Endothelial cell of umbilical vein (primary cell): Measurements from ENCODE around the gene CHST12. TPM values are rescaled to one million over a fixed set of nuclear protein-coding genes. Genes with fewer than 3 reads are reported as not detected.

Source experiments
- BruUV-seq: library from RNA; stranded (reverse); fragments of 400-500 nt; replicated peaks from 2 replicates; lab custom pipeline; 2021; lab: Mats Ljungman, UMichigan
- CTCF ChIA-PET: fragments of 300-600, 350-600 bp; sonication (Branson Sonifier 250); formaldehyde crosslinking; loops from one replicate; lab custom pipeline; 2021; ENCODE audit warnings: antibody characterized with exemption, inconsistent platforms; lab: Charles Lee
- POLR2A ChIA-PET: fragments of 300-600, 350-600 bp; sonication (Branson Sonifier 250); formaldehyde crosslinking; loops from one replicate; lab custom pipeline; 2021; ENCODE audit warnings: antibody characterized with exemption, inconsistent platforms; lab: Charles Lee
- DNase-seq: peaks from one replicate; pipeline ENCODE4 v3.0.0-alpha.2; 2011; ENCODE audit warnings: low read depth, low spot score
- FAIRE-seq: peaks from 2 replicates; lab custom pipeline; 2011; peaks lifted over from hg19 to GRCh38; lab: Jason Lieb, UNC
- H2AFZ ChIP-seq: 2 replicates; pipeline ENCODE4 v1.6.0; 2012; ENCODE audit warnings: low read depth, low read length, control low read depth, inconsistent platforms
- H3K27ac ChIP-seq: 2 replicates; pipeline ENCODE4 v1.5.1; 2011; ENCODE audit warnings: low read depth, mild to moderate bottlenecking, control low read depth, low read length, moderate library complexity; ENCODE audit not compliant: insufficient read depth
- H3K27me3 ChIP-seq, 2 experiments: 2 replicates each; pipeline versions ENCODE4 v1.6.0 to v1.6.1; 2011; ENCODE audit warnings: low read length in 2 of 2, mixed read lengths in 1 of 2; ENCODE audit not compliant: control insufficient read depth in 2 of 2, insufficient read depth in 2 of 2
- H3K36me3 ChIP-seq, 2 experiments: 2 replicates in 1 of 2; 3 replicates in 1 of 2; pipeline ENCODE4 v1.5.1; 2011; ENCODE audit warnings: low read length in 2 of 2, mild to moderate bottlenecking in 1 of 2, moderate library complexity in 1 of 2; ENCODE audit not compliant: control insufficient read depth in 2 of 2, insufficient read depth in 2 of 2; ENCODE audit errors: extremely low read depth in 1 of 2
- H3K4me1 ChIP-seq: 3 replicates; pipeline ENCODE4 v1.5.1; 2011; ENCODE audit warnings: mild to moderate bottlenecking, low read length; ENCODE audit not compliant: control insufficient read depth, insufficient read depth; ENCODE audit errors: extremely low read depth
- H3K4me2 ChIP-seq: 2 replicates; pipeline ENCODE4 v1.6.1; 2011; ENCODE audit warnings: low read length, control low read depth, mixed read lengths; ENCODE audit not compliant: insufficient read depth
- H3K4me3 ChIP-seq, 3 experiments: fragments of 200-600 bp in 1 of 3; sonication (generic), shearing (Covaris generic) in 1 of 3; replicated peaks in 1 of 3; 2 replicates each; pipeline ENCODE4 v1.5.1; 2011 to 2016; ENCODE audit warnings: control low read depth in 3 of 3, low read length in 3 of 3, mild to moderate bottlenecking in 2 of 3, inconsistent platforms in 1 of 3, low read depth in 1 of 3, moderate library complexity in 1 of 3; ENCODE audit not compliant: insufficient read depth in 1 of 3
- H3K79me2 ChIP-seq: 2 replicates; pipeline ENCODE4 v1.6.0; 2012; ENCODE audit warnings: low read length, inconsistent platforms; ENCODE audit not compliant: control insufficient read depth, insufficient read depth
- H3K9ac ChIP-seq: replicated peaks from 2 replicates; pipeline ENCODE3; 2011; ENCODE audit warnings: low read length, control low read depth; ENCODE audit not compliant: insufficient read depth; ENCODE audit errors: extremely low read depth
- H3K9me1 ChIP-seq: replicated peaks from 3 replicates; pipeline ENCODE4 v1.6.0; 2011; ENCODE audit warnings: mild to moderate bottlenecking, low read length; ENCODE audit not compliant: control insufficient read depth, insufficient read depth; ENCODE audit errors: extremely low read depth
- H3K9me3 ChIP-seq: replicated peaks from 2 replicates; pipeline ENCODE4 v1.5.1; 2012; ENCODE audit warnings: low read length, inconsistent platforms; ENCODE audit not compliant: control insufficient read depth, insufficient read depth
- H4K20me1 ChIP-seq: replicated peaks from 2 replicates; pipeline ENCODE3; 2011; ENCODE audit warnings: mild to moderate bottlenecking, low read length; ENCODE audit not compliant: control insufficient read depth, insufficient read depth; ENCODE audit errors: extremely low read depth
- EZH2 ChIP-seq: IDR thresholded peaks from 2 replicates; pipeline ENCODE4 v1.6.1; 2012; ENCODE audit warnings: borderline replicate concordance, low read depth, mild to moderate bottlenecking, moderate library complexity, low read length, inconsistent platforms; ENCODE audit not compliant: severe bottlenecking
- FOS ChIP-seq: IDR thresholded peaks from 2 replicates; pipeline ENCODE4 v1.6.1; 2011; ENCODE audit warnings: mild to moderate bottlenecking, low read length, moderate library complexity, borderline replicate concordance; ENCODE audit not compliant: insufficient read depth
- GATA2 ChIP-seq: IDR thresholded peaks from 2 replicates; pipeline ENCODE4 v1.7.0; 2011; ENCODE audit warnings: low read depth, mild to moderate bottlenecking, moderate library complexity, mixed read lengths, low read length; ENCODE audit not compliant: insufficient read length, insufficient read depth
- JUN ChIP-seq: IDR thresholded peaks from 2 replicates; pipeline ENCODE4 v1.6.1; 2011; ENCODE audit warnings: borderline replicate concordance, low read depth; ENCODE audit not compliant: insufficient read length, insufficient read depth
- MYC ChIP-seq: IDR thresholded peaks from one replicate; pipeline ENCODE4 v1.6.1; 2011; ENCODE audit warnings: mild to moderate bottlenecking, low read depth, low read length
- POLR2A ChIP-seq: IDR thresholded peaks from 2 replicates; pipeline ENCODE4 v1.6.1; 2012; ENCODE audit warnings: low read depth, mild to moderate bottlenecking, control low read depth, low read length
- POLR2AphosphoS5 ChIP-seq: IDR thresholded peaks from 2 replicates; pipeline ENCODE4 v1.6.1; 2012; ENCODE audit warnings: low read depth, mild to moderate bottlenecking, control low read depth, low read length, moderate library complexity; ENCODE audit not compliant: insufficient read depth
- dilution Hi-C: fragments of 300-500 bp; cut with MboI; formaldehyde crosslinking; loops from one replicate; pipeline ENCODE4 v1.15.0; 2019; ENCODE audit warnings: low sequenced_read_pairs; ENCODE audit not compliant: extremely low pct_ligation_motif_present
- intact Hi-C: fragments of 100-400 bp; cut with micrococcal nuclease; formaldehyde crosslinking; loops from one replicate; pipeline ENCODE4 v1.10.0; 2022
- polyA plus RNA-seq, 4 experiments: library from polyadenylated mRNA; depleted of rRNA in 3 of 4; stranded (reverse) in 3 of 4; unstranded in 1 of 4; fragments of >200 nt; gene quantifications; 2 replicates each; pipeline versions ENCODE4 v1.2.1 to v1.2.3, GENCODE V29; 2011 to 2012; ENCODE audit warnings: missing spikeins in 1 of 4
- total RNA-seq: library from RNA; stranded (reverse); gene quantifications from 2 replicates; pipeline ENCODE4 v1.2.3, GENCODE V29; 2021
- TF ChIP-seq, protein P1 (sequence below), 2 donors: IDR thresholded peaks; 1 replicate in 1 of 2; 2 replicates in 1 of 2; pipeline ENCODE4 v1.5.1; 2011; ENCODE audit warnings: low read length in 2 of 2, mild to moderate bottlenecking in 2 of 2, moderate library complexity in 2 of 2, control low read depth in 1 of 2, inconsistent platforms in 1 of 2, low read depth in 1 of 2; ENCODE audit not compliant: insufficient read depth in 1 of 2; ENCODE audit errors: extremely low read depth in 1 of 2
- TF ChIP-seq, protein P2 (sequence below): IDR thresholded peaks from 2 replicates; pipeline ENCODE4 v1.6.1; 2011; ENCODE audit not compliant: insufficient read depth, insufficient read length

CHST12 gene
- total and polyA plus RNA-seq, 2 donors (not counting 3 experiments of a cell fraction or from before 2014, with no cell fraction given): 30.2 to 52.6 TPM

DNA sequence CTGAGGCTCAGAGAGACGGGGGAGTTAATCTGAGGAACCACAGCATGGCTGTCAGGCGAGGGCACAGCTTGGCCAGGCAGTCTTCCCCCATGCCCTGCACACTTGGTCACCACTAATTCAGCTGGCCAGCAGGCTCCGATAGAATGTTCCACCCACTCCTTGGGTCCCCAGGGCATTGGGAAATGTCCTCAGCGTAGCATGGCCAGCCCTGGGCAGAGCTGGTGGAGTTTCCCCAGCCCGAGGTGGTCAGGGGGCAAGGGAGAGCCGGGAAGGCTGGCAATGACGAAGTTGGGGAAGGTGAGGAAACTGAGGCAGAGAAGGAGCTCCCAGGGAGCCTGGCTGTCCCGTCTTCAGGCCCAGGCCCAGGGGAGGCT, 84.8 kb downstream of the CHST12 start:
- BruUV-seq: no TSS peak
- Histone ChIP-seq H3K36me3 (no peaks in the 10 kb centered on the region), H3K27ac (no peak overlapping the region), H3K4me3 (no peak overlapping the region), H3K27me3 (no peaks in the 10 kb centered on the region), H2AFZ (no peak overlapping the region), H3K9me1 (no peaks in the 10 kb centered on the region), H3K79me2 (no peaks in the 10 kb centered on the region), H3K4me1 (no peaks in the 10 kb centered on the region), H4K20me1 (no peaks in the 10 kb centered on the region), H3K4me2 (no peak overlapping the region), H3K9ac (no peak overlapping the region), H3K9me3 (no peaks in the 10 kb centered on the region)
- DNase-seq: no peak
- no peak for TF ChIP-seq MYC
- TF ChIP-seq POLR2A: no peak
- TF ChIP-seq FOS: no peak
- TF ChIP-seq, protein P1, sequence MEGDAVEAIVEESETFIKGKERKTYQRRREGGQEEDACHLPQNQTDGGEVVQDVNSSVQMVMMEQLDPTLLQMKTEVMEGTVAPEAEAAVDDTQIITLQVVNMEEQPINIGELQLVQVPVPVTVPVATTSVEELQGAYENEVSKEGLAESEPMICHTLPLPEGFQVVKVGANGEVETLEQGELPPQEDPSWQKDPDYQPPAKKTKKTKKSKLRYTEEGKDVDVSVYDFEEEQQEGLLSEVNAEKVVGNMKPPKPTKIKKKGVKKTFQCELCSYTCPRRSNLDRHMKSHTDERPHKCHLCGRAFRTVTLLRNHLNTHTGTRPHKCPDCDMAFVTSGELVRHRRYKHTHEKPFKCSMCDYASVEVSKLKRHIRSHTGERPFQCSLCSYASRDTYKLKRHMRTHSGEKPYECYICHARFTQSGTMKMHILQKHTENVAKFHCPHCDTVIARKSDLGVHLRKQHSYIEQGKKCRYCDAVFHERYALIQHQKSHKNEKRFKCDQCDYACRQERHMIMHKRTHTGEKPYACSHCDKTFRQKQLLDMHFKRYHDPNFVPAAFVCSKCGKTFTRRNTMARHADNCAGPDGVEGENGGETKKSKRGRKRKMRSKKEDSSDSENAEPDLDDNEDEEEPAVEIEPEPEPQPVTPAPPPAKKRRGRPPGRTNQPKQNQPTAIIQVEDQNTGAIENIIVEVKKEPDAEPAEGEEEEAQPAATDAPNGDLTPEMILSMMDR (IDR thresholded peaks at IDR 0.05; ENCODE audit: extremely low read depth in 1 of 2, insufficient read depth in 1 of 2, low read depth in 1 of 2, low read length in 2 of 2): no peak
- TF ChIP-seq JUN: no peak
- no peak for TF ChIP-seq EZH2
- no peak for FAIRE-seq
- dilution Hi-C loops (no loop called here), intact Hi-C loops (no loop called here)
- ChIA-PET CTCF (interaction anchor here (0.8 to 1.4 kb wide), 6 partner anchors 10 to 192 kb away, joined by 3 to 5 read pairs (median 3); no protein-coding TSS in a partner anchor), POLR2A (no interaction called here)

DNA sequence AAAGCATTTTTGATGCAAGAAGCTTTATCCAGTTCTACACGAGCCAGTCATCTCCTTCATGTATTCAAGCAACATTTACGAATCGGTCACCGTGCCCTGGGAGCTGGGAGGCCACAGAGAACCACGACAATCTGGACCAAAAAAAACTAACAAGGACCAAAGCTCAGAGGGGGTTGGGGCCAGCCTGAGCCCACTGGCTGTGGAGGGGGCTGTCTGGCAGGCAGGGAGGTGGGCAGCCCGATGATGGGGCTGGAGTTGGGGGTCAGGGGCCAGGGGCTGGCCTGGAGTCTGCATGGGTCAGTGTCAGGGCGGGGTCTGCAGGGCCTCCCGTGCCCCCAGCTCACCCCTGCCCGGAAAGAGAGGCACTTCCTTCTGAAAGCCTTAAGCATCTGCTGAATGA, 85.3 kb downstream of the CHST12 start:
- TF ChIP-seq FOS (no peak), GATA2 (no peak), MYC (no peak), EZH2 (no peak), JUN (no peak), POLR2AphosphoS5 (no peak), POLR2A (no peak)
- TF ChIP-seq, protein P1 (IDR thresholded peaks at IDR 0.05; ENCODE audit: extremely low read depth in 1 of 2, insufficient read depth in 1 of 2, low read depth in 1 of 2, low read length in 2 of 2): no peak
- TF ChIP-seq, protein P2, sequence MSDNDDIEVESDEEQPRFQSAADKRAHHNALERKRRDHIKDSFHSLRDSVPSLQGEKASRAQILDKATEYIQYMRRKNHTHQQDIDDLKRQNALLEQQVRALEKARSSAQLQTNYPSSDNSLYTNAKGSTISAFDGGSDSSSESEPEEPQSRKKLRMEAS: no peak
- Histone ChIP-seq H3K27ac (no peak overlapping the region), H3K9me3 (no peaks in the 10 kb centered on the region), H3K4me2 (no peak overlapping the region), H3K9me1 (no peaks in the 10 kb centered on the region), H2AFZ (no peak overlapping the region), H3K9ac (no peak overlapping the region), H4K20me1 (no peaks in the 10 kb centered on the region), H3K36me3 (no peaks in the 10 kb centered on the region), H3K4me1 (no peaks in the 10 kb centered on the region), H3K4me3 (no peak overlapping the region), H3K27me3 (no peaks in the 10 kb centered on the region), H3K79me2 (no peaks in the 10 kb centered on the region)
- no peak for DNase-seq
- dilution Hi-C loops (no loop called here), intact Hi-C loops (no loop called here)
- BruUV-seq: no TSS peak
- ChIA-PET POLR2A (no interaction called here), CTCF (interaction anchor here (0.8 to 1.4 kb wide), 5 partner anchors 10 to 192 kb away, joined by 3 to 5 read pairs (median 3); no protein-coding TSS in a partner anchor)
- no peak for FAIRE-seq
